GM21737 (cell line): ENCODE measurements around the gene FILIP1.

ENCODE experiments used
- ATAC-seq: cut with Tn5 transposase; IDR thresholded peaks from one replicate; pipeline ENCODE4 v1.9.1; 2021; ENCODE audit warnings: mild to moderate bottlenecking, moderate library complexity; ENCODE audit not compliant: unreplicated experiment

FILIP1 gene

DNA sequence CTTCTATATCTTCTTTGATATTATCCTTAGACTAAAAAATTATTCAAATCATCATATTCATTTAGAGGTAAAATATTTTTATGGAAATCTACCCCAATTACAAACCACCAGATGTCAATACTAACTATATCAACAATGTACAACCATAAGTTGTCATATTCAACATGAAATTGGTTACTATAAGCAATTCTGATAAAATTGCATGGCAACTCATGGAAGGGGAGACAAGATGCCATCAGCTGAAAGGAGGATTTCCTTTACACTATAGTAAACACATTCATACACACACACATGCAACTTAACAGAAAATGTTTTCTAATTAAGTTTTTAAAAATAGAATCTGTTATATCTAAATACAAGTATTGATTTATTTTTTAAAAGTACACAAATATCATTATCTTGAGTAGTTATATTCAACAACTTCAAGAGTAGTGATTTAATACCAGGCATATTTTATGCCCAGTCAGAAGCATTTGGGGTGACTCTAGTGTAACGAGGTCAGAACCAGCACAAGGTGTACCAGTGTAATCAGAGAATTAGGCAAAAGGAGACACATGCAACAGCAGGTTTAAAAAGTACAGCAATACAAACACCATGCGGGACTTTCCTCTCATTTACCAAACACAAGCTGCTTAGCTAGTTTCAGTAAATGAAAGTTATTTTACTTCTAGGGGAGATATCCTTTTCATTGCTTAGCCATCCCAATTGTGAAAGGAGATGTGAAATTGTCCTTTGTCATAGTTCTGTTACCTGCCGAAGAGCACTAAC is 1.0 kb downstream of the FILIP1 start:
- no peak for ATAC-seq

DNA sequence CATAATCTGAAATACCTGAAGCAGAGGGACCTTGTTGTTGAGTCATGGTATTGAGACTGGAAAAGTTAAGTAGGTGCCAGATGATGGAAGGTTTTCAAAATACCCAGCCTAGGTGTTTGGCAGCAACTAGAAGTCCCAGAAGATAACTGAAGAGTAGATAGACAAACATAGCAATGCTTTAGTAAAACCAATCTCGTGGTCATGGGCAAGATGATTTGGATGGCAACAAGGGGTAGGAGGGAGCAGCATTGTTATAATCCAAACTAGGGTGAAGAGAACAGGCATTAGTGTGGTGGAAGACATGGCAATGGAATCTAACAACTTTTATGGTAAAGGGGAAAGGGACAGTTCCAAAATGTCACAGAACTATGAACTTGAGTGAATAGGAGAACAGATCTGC is 2.3 kb downstream of the FILIP1 start:
- ATAC-seq: no peak

DNA sequence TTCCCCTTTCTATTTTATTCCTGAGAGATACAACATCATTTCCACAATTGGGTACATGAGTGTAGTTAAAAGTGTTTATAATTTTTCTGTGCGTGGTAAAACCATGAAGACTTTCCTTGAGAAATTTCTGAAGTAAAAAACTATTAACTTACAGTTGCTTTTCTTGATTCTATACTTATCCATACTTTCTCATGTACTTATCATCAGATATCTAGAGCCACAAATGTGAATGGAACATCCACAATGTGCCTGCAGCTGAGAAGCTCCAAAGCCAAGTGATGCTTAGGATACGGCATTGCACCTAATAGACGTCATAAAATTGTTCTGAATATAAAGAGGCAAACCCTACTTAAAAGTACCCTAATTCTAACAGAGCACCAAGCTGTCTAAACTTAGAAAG is 2.9 kb downstream of the FILIP1 start:
- no peak for ATAC-seq

DNA sequence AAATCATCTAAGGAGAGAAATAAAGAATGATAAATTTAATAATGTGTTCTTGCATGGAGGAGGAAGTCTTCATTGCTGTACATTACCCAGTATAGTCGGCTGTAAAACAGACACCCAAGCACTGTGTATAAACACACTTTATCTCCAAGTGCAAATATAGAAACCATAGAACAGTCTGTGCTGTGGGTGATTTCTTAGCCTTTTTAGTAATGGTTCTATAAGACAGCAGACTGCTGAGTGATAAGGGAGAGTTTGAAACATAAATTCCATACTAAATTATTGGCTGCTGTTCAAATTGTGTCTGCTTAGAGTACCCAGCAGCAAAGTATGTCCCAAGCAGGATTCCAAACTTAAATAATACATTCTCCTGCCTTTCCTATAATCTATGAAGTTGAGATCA is 4.6 kb downstream of the FILIP1 start:
- ATAC-seq: no peak

GRCh38 chr6:75488033-75488432 is 5.6 kb downstream of the FILIP1 start:
- no peak for ATAC-seq

DNA sequence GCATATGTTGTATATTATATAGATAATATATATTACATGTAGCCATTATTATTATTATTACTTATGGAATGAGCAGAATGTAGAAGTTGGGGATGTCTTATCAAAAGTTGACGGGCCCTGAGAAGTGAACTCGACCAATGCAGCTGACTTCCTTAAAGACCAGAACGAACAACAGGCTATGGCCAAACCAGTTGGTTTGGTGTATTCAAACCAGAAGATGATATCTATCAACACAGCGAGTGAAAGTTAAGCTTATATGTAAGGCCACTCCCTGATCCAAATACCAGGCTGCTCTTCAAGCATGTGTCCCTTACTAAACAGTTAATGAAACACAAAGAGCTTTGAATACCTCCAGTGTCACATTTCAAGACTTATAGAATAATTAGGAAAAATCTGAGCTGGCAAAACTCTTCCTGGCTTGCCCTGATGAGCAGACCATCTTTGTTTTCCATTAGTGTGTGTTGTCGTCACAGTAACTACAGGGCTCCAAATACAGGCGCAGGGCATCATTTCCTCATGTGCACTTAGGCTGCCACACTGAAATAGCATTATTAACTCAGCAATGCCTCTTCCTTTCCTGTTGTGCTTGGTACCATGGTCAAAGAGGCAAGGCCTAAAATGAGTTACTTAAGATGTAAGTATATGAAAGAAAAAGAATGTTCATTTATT is 6.6 kb downstream of the FILIP1 start:
- no peak for ATAC-seq

- ATAC-seq: peak; percentile 98
Observed at GRCh38 chr6:75484535-75484934, 9.1 kb downstream of the FILIP1 start.

GRCh38 chr6:75483136-75483952 is 10.3 kb downstream of the FILIP1 start:
- no peak for ATAC-seq

DNA sequence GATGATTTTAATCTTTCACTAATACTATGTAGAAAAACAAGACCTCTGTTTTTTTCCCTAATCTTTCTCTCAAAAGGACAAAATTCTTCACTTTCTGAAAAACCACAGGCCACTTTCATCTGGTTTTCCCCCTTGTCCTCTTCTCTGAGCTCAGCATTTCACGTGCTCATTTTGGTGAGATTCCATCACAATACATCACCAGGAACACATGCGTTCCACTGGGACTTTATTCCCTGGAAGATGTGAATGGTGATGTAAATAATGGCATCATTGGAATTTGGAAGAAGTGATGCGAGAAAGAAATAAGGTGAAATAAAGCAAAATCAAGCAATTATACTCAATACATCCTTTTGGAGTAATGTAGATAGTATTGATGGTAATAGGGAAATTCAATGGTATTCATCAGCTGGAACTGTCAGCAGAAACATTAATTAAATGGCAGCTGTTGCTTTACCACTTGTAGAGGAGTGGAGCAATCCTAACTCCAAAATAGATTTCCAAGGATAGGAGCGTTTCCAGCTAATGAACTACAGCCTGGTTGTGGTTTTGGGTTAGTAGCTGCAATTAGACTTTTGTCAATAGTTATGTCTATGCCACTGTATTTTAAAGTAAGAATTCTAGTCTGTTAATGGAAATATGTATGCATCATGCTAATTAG is 11.5 kb downstream of the FILIP1 start:
- ATAC-seq: no peak

DNA sequence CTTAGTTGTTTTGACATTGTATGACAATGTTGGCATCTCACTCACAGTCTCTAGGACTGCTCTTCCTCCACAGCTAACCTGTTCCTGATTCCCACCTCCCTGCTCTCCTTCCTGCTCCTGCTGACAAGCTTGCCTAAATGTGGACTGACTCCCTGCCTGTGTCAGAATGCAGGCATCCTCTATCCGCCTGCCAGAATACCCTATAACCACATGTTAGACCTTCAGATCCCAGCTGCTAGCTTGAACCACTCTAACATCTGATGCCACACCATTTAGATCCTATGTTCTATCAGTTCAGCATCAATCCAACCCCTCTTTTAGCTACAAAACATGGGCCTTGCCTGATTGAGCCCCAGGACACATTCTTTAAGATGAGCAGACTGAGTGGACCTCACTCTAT is 12.2 kb downstream of the FILIP1 start:
- no peak for ATAC-seq

GRCh38 chr6:75480425-75480824 is 13.2 kb downstream of the FILIP1 start:
- ATAC-seq: no peak

DNA sequence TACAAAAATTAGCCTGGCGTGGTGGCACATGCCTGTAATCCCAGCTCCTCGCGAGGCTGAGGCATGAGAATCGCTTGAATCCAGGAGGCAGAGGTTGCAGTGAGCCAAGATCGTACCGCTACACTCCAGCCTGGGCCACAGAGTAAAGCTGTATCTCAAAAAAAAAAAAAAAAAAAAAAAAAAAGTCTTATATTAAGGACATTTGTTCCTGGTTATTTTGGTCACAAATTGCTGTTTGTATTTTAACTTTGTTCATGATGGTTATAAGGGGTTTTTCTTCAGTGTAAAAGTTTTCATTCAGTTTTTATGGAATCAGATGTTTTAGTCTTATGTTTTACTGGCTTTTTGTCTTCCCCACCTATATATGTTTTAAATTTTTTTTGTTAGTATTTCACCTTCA is 13.9 kb downstream of the FILIP1 start:
- no peak for ATAC-seq

- no peak for ATAC-seq
Observed at GRCh38 chr6:75478929-75479328, 14.7 kb downstream of the FILIP1 start.

- peak; percentile 67 for ATAC-seq
Observed at GRCh38 chr6:75472885-75473284, 20.7 kb downstream of the FILIP1 start.

DNA sequence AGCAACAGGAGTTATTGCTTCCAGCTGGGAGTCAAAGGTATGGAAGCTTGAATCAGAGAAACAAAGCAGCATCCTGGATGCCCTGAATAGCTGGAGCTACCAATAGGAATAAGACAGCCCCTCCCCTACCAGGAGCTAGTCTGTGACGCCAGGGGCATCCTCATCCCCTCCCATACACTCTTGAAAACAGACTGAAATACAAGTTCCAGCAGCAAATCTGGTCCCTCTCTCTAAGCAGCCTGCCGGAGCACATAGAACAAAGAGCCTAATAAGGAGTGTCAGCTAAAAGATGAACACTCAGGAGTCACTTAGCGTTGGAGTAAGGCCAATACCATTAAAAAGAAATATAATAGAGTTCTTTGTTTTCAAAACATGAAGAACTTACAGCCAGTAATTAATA is 25.6 kb downstream of the FILIP1 start:
- no peak for ATAC-seq

DNA sequence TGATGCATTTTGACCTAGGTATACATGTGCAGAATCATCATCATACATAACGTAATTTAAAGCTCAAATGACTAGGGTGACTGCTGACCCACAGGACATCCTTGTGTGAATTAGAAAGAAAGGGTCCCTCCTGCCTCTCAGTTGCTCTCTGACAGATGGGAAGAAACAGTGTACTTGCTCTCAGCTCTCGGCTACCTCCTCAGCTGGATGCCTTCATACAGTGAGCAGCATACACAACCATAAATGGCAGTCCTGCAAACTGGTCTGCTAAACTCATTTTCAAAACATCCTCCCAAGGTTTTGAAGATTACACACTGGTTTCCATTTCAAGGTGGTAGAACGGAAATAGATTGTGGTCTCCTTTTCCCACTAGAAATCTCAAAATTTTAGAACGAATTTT is 26.3 kb downstream of the FILIP1 start:
- no peak for ATAC-seq

DNA sequence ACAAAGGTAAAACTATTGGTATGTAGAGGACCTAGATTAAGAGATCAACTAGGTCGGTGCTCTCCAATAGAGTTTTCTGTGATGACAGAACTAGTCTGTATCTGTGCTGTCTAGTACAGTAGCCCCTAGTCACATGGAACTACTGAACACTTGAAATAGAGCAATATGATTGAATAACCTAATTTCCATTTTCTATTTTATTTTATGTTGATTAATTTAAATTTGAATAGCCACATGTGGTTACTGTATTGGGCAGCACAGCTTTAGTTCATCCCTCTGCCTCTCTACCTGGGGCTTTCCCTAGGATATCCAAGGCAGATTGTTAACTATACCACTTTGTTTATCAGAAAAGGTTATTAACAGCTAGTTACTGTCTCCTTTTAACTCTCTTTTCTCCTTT is 27.0 kb downstream of the FILIP1 start:
- ATAC-seq: no peak

DNA sequence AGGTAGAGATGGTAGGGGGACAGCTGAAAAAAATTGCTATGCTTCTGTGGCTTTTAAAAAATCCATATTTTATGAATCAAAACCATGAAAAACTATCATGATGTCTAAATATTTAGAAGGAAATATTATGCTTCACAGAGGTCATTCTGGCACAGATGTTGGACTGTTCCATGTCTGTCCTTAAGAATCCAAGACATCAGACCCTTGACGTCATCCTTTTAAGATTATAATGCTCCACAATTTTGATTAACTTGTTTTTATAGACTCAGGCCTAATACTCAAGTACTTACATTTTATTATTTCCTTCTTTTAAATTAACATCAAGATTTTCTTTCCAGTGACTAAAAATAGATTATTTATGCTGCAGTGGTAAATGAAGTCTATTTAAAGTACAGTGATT is 29.7 kb downstream of the FILIP1 start:
- ATAC-seq: no peak

DNA sequence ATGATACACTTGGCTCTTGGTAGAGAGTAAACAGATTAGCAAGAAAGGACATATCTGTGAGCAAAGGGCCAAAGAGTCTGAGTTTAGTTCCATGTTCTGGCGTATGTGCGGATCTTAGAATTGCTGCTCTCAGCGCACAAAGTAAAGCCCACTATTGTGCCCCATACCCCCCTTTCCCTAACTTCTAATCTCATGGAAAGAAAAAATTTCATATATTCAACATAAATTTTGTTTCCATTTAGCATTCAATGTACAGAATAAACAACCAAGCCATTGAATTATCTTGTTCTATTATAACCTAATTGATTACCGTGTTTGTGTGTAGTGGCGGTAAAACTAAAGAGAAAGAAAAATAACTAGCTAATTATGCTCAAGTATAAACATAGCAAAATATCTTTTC is 30.5 kb downstream of the FILIP1 start:
- no peak for ATAC-seq

DNA sequence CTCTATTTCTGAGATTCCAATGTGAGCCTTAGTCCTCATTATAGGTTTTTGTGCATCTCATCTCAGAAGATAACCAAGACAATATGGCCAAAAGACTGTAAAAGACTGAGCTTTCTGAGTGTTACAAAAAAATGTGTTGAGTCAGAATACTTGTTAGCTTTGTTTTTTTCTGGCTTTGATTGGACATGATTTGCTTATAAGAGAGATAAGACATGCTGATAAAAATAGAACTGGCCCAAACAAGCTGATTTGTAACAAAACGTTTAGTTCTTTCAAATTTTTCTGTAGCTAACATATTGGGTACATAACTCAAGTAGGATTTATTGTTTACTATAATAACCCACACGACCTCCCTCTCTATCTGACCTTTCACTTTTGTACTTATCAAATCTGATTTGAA is 32.9 kb downstream of the FILIP1 start:
- no peak for ATAC-seq

GRCh38 chr6:75458895-75459294 is 34.7 kb downstream of the FILIP1 start:
- ATAC-seq: no peak
